OCI-LY1 (cell line): ENCODE measurements around the gene FAM83G.

Source experiments
- H2AFZ ChIP-seq: fragments of 200-600 bp; sonication (generic), shearing (Covaris generic); 2 replicates; pipeline ENCODE4 v1.6.0; 2014; ENCODE audit warnings: antibody characterized with exemption, mild to moderate bottlenecking, low read length
- H3F3A ChIP-seq: fragments of 200-600 bp; sonication (generic), shearing (Covaris generic); 2 replicates; pipeline ENCODE4 v1.6.0; 2014; ENCODE audit warnings: mild to moderate bottlenecking, antibody characterized with exemption, low read length, moderate library complexity; ENCODE audit not compliant: insufficient read depth
- H3K27ac ChIP-seq: fragments of 200-600 bp; sonication (generic); 2 replicates; pipeline ENCODE4 v1.5.1; 2014; ENCODE audit warnings: low read length, mixed run types, mild to moderate bottlenecking, low read depth; ENCODE audit not compliant: poor library complexity, severe bottlenecking
- H3K27me3 ChIP-seq: fragments of 200-600 bp; sonication (generic); 2 replicates; pipeline ENCODE4 v1.6.0; 2014; ENCODE audit warnings: antibody characterized with exemption, mild to moderate bottlenecking, low read length, moderate library complexity; ENCODE audit not compliant: insufficient read depth
- H3K36me3 ChIP-seq: fragments of 200-600 bp; sonication (generic); 2 replicates; pipeline ENCODE4 v1.6.1; 2014; ENCODE audit warnings: mild to moderate bottlenecking, antibody characterized with exemption, low read length, moderate library complexity, mixed read lengths; ENCODE audit not compliant: insufficient read depth
- H3K4me1 ChIP-seq: fragments of 200-600 bp; sonication (generic); 2 replicates; pipeline ENCODE4 v1.5.1; 2014; ENCODE audit warnings: mild to moderate bottlenecking, low read length, moderate library complexity; ENCODE audit not compliant: insufficient read depth, severe bottlenecking
- H3K4me2 ChIP-seq: fragments of 200-600 bp; sonication (generic), shearing (Covaris generic); 2 replicates; pipeline ENCODE4 v1.6.1; 2014; ENCODE audit warnings: low read length
- H3K4me3 ChIP-seq: fragments of 200-600 bp; sonication (generic); 2 replicates; pipeline ENCODE4 v1.5.1; 2014; ENCODE audit warnings: low read length, low read depth, mild to moderate bottlenecking, mixed read lengths; ENCODE audit not compliant: poor library complexity, severe bottlenecking
- H3K79me2 ChIP-seq: fragments of 200-600 bp; shearing (Covaris generic); 2 replicates; pipeline ENCODE4 v1.6.1; 2016; ENCODE audit warnings: mixed run types, low read length, mixed read lengths; ENCODE audit not compliant: insufficient read depth
- H3K9ac ChIP-seq: fragments of 200-600 bp; sonication (generic), shearing (Covaris generic); 2 replicates; pipeline ENCODE4 v1.6.1; 2014; ENCODE audit warnings: mild to moderate bottlenecking, low read length, mixed read lengths
- H3K9me2 ChIP-seq: fragments of 200-600 bp; sonication (generic), shearing (Covaris generic); 2 replicates; pipeline ENCODE4 v1.6.1; 2014; ENCODE audit warnings: low read depth, mild to moderate bottlenecking, low read length, mixed read lengths
- H3K9me3 ChIP-seq: fragments of 200-600 bp; shearing (Covaris generic); 2 replicates; pipeline ENCODE4 v1.6.1; 2014; ENCODE audit warnings: low read length, mixed read lengths
- H4K20me1 ChIP-seq: fragments of 200-600 bp; sonication (generic), shearing (Covaris generic); 2 replicates; pipeline ENCODE4 v1.6.0; 2016; ENCODE audit warnings: mild to moderate bottlenecking, low read length; ENCODE audit not compliant: insufficient read depth
- EZH2 ChIP-seq: fragments of 200-600 bp; sonication (generic), shearing (Covaris generic); IDR thresholded peaks from 2 replicates; pipeline ENCODE4 v1.8.0; 2017; ENCODE audit warnings: borderline replicate concordance, mixed run types, mild to moderate bottlenecking, antibody characterized with exemption, low read length, moderate library complexity, mixed read lengths
- TF ChIP-seq, protein P1 (sequence below): fragments of 200-600 bp; sonication (generic), shearing (Covaris generic); IDR thresholded peaks from 2 replicates; pipeline ENCODE4 v1.5.1; 2017; ENCODE audit warnings: mild to moderate bottlenecking, antibody characterized with exemption, low read length, moderate library complexity, mixed read lengths

FAM83G gene

DNA sequence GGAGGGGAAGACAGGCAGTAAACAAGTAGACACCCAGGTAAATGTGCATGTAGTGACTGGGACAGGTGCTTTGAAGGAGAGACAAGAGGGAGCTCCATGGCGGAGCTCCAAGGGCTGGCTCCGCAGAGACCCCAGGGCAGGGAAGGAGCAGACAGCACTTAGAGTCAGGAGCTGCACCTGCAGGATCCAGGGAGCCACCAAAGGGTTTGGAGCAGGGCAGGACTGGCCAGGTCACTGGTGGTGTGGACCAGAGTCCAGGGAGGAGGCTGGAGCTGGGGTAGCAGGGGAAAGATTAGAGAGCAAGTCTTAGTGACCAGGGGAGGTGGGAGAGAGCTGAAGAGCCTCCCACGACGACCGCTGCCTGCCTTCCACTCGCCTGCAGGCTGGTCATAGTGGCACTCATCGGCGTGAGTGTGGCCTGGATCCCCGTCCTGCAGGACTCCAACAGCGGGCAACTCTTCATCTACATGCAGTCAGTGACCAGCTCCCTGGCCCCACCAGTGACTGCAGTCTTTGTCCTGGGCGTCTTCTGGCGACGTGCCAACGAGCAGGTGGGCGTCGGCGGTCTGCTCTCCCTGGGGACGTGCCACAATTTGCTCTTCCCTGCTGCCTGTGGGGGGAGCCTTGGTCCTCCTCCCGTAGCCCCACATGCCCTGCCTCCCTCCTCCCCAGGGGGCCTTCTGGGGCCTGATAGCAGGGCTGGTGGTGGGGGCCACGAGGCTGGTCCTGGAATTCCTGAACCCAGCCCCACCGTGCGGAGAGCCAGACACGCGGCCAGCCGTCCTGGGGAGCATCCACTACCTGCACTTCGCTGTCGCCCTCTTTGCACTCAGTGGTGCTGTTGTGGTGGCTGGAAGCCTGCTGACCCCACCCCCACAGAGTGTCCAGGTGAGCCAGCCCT is 14.7 kb upstream of the FAM83G start:
- no peak for TF ChIP-seq EZH2
- TF ChIP-seq, protein P1, sequence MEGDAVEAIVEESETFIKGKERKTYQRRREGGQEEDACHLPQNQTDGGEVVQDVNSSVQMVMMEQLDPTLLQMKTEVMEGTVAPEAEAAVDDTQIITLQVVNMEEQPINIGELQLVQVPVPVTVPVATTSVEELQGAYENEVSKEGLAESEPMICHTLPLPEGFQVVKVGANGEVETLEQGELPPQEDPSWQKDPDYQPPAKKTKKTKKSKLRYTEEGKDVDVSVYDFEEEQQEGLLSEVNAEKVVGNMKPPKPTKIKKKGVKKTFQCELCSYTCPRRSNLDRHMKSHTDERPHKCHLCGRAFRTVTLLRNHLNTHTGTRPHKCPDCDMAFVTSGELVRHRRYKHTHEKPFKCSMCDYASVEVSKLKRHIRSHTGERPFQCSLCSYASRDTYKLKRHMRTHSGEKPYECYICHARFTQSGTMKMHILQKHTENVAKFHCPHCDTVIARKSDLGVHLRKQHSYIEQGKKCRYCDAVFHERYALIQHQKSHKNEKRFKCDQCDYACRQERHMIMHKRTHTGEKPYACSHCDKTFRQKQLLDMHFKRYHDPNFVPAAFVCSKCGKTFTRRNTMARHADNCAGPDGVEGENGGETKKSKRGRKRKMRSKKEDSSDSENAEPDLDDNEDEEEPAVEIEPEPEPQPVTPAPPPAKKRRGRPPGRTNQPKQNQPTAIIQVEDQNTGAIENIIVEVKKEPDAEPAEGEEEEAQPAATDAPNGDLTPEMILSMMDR, result no peak
- H3K27ac ChIP-seq, result no peak overlapping the region
- H3K36me3 ChIP-seq, result peaks cover 36% of the 10 kb centered on the region
- no peaks in the 10 kb centered on the region for H3K27me3 ChIP-seq
- H3K9me3 ChIP-seq, result no peaks in the 10 kb centered on the region
- H3K9me2 ChIP-seq, result no peaks in the 10 kb centered on the region
- no peak overlapping the region for H2AFZ ChIP-seq
- no peaks in the 10 kb centered on the region for H4K20me1 ChIP-seq
- H3F3A ChIP-seq, result no peaks in the 10 kb centered on the region
- H3K9ac ChIP-seq, result no peak overlapping the region
- no peak overlapping the region for H3K4me2 ChIP-seq
- peaks cover 1% of the 10 kb centered on the region for H3K4me1 ChIP-seq
- no peak overlapping the region for H3K4me3 ChIP-seq
- H3K79me2 ChIP-seq, result no peaks in the 10 kb centered on the region

DNA sequence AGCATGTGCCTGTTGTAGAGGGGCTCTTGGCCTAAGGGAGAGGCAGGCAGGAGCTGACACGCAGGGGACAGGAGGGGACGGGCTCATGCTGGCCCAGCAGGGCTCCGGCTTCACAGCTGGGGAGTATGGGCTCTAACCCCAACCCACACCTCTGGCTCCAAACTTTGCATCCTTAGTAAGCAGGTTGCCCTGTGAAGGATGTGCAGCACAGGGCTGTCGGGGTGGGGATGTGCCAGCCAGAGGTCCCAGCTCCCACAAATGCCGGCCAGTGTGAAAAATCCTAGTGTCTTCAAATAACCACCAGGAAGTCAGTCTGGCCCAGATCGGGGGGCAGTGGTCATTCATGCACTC is 14.0 kb upstream of the FAM83G start:
- H3F3A ChIP-seq, result no peaks in the 10 kb centered on the region
- TF ChIP-seq, protein P1, result no peak
- no peak for TF ChIP-seq EZH2
- H3K4me2 ChIP-seq, result no peak overlapping the region
- no peak overlapping the region for H3K4me3 ChIP-seq
- H3K4me1 ChIP-seq, result no peaks in the 10 kb centered on the region
- H3K27me3 ChIP-seq, result no peaks in the 10 kb centered on the region
- H3K36me3 ChIP-seq, result peaks cover 31% of the 10 kb centered on the region
- no peaks in the 10 kb centered on the region for H3K79me2 ChIP-seq
- H3K9me2 ChIP-seq, result no peaks in the 10 kb centered on the region
- no peak overlapping the region for H3K9ac ChIP-seq
- H2AFZ ChIP-seq, result no peak overlapping the region
- no peak overlapping the region for H3K27ac ChIP-seq
- no peaks in the 10 kb centered on the region for H3K9me3 ChIP-seq
- no peaks in the 10 kb centered on the region for H4K20me1 ChIP-seq

DNA sequence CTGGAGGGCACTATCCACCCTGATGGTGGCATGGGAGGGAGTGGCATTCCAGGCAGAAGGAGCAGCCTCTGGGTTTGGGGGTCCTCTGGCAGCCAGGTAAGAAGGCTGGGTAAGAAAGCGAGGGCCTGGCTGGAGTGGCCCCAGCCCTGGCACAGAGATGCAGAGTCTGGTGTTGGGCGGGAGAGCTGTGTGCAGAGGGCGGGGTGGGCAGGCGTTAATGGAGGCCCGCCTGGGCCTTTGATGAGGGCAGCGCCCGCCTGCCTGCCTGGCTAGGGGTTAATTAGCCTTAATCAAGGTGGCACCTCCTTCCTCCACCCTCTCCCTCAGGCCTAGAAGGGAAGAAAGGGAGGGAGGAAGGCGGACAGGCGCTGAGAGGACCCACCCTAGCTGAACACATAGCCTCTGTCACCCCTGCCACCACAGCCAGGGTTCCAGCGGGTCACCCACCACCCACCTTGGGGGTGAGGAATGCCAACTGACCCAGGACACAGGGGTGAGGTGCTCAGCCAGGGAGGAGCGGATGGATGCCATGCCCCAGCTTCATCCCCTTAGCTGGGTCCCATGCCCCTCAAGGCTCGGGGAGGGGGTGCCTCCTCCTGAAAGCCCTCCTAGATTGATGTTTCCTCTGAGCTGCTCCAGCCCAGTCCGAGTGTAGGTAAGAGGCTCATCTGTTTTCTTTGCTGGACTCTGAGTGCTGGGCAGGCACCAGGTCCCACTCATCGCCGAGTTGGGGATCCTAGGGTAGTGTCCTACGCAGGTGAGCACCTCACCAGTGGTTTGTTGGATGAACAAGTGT is 13.4 kb upstream of the FAM83G start:
- H3K27me3 ChIP-seq, result no peaks in the 10 kb centered on the region
- H3K4me3 ChIP-seq, result no peak overlapping the region
- no peak overlapping the region for H2AFZ ChIP-seq
- no peak overlapping the region for H3K4me2 ChIP-seq
- H3F3A ChIP-seq, result no peaks in the 10 kb centered on the region
- H4K20me1 ChIP-seq, result no peaks in the 10 kb centered on the region
- H3K9me2 ChIP-seq, result no peaks in the 10 kb centered on the region
- no peak overlapping the region for H3K27ac ChIP-seq
- no peak overlapping the region for H3K9ac ChIP-seq
- H3K4me1 ChIP-seq, result no peaks in the 10 kb centered on the region
- TF ChIP-seq, protein P1, result no peak
- TF ChIP-seq EZH2, result no peak
- no peaks in the 10 kb centered on the region for H3K79me2 ChIP-seq
- peaks cover 30% of the 10 kb centered on the region for H3K36me3 ChIP-seq
- no peaks in the 10 kb centered on the region for H3K9me3 ChIP-seq
